Breast epithelium (tissue), 3 donors: ENCODE results near the gene CAT.

Experiments used
- CTCF ChIP-seq, 3 donors: fragments of 450-650 bp; IDR thresholded peaks; one replicate each; pipeline ENCODE4 v1.5.1; 2016 to 2017; ENCODE audit warnings: antibody characterized with exemption in 3 of 3, mild to moderate bottlenecking in 3 of 3, moderate library complexity in 3 of 3
- POLR2AphosphoS5 ChIP-seq, 3 donors: sonication (generic); formaldehyde crosslinking; IDR thresholded peaks; one replicate each; pipeline ENCODE4 v1.6.1; 2017; ENCODE audit warnings: antibody characterized with exemption in 3 of 3

GRCh38 chr11:34443136-34443535, 4.4 kb downstream of the CAT start:
- TF ChIP-seq POLR2AphosphoS5 (IDR thresholded peaks at IDR 0.05) (no peak), CTCF (IDR thresholded peaks at IDR 0.05) (no peak)
